ENCODE results near the gene GRHL1.

GRHL1 gene

DNA sequence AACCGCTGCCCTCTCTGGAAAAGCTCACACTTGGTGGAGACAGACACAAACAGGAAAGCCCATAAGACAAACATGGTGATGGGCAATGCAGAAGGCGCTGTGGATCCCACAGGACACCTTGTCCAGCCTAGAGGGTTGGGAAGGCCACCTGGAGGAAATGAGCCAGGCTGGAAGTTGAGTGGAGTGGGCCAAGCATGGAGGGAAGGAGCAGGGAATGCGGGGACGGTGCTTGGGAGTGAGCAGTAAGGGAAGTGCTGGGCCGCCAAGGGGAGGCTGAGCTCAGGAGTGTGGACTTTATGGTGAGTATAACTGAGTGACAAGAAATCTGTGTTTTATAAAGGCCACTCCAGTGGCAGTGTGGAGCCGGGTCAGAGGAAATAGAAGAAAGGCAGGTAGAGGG, 2.8 kb upstream of the GRHL1 start:
- H3K27ac ChIP-seq, result no peak overlapping the region
- DNase-seq (ENCODE audit: low read depth, low spot score), result no peak

DNA sequence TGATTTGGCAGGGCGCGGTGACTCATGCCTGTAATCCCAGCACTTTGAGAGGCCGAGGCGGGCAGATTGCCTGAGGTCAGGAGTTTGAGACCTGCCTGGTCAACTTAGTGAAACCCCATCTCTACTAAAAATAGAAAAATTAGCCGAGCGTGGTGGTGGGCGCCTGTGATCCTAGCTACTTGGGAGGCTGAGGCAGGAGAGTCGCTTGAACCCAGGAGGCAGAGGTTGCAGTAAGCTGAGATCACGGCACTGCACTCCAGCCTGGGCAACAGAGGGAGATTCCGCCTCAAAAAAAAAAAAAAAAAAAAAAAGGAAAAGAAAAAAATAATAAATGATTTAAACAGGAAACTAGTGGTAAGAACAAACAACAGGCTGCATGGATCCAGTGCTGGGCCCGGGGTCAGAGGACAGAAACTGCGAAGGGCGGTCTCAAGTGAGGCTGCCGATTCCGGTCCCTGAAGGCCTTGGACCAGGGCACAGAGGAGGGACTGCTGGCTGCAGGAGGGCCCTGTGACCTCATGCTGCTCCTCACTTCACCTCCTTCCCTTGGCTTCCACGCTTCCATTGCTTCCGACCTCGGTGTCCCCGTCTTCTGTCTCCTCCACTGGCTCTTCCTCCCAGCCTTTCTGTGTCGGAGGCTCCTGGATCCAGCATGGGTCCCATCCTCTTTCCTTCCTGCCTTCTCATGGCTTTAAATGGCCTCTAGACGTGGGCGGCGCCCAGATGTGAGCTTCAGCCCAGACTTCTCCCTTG, 2.1 kb upstream of the GRHL1 start:
- DNase-seq (ENCODE audit: low read depth, low spot score), result no peak
- no peak overlapping the region for H3K27ac ChIP-seq

DNA sequence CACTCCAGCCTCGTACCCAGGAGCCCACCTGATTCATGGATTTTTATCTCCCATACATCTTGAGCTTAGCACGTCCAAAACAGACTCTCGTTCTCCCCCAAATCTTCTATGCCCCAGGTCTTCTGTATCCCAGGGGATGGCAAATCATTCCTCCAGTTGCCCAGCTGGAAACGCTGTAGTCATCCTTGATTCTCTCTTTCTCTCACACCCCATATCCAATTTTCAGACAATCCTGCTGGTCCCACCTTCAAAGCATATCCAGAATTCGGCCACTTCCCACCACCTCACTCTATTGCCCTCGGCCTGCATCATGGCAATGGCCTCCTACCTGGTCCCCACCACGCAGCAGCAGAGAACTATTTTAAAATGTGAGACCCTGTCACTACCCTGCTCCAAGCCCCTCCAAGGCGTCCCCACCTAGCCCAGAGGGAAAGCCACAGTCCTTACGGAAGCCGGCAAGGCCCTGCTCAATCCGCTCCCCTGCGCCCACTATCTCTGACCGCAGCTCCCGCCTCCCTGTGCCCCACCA, 1.4 kb upstream of the GRHL1 start:
- no peak for DNase-seq (ENCODE audit: low read depth, low spot score)
- H3K27ac ChIP-seq, result no peak overlapping the region

DNA sequence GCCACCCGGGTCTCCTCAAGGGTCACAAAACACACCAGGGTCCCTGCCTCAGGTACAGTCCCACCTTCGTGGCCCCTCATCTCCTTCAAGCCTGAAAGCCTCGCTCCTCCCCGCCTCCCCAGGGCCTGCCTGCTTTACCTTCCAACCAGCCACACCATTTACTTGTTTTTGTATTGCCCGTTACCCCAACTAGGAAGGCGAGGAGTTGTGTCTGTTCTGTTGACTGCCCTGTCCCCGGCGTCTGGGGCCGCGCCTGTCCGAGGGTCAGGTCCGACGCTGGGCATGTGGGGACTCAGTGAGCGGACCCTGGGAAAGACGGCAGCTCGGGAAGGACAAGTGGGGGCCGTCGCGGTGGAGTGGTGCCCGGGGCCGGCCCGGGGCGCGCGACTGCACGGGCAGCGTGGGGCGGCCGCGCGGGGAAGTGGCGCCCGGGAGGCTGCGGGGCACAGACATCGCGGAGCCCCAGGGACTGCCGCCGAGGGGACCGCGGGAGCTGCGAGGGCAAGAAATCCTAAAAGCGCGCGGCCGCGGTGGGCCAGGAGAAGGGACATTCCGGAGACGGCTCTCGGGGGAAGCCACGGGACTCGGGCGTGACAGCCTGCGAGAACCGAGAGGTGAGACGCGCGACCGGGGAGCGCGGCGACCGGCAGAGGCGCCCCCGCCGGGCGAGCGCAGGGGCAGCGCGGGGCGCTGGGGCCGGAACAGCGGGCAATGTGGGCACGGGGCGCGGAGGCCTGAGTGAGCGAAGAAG, 797 bp upstream of the GRHL1 start:
- DNase-seq (ENCODE audit: low read depth, low spot score), result no peak
- peak overlapping the region; percentile 57 for H3K27ac ChIP-seq

DNA sequence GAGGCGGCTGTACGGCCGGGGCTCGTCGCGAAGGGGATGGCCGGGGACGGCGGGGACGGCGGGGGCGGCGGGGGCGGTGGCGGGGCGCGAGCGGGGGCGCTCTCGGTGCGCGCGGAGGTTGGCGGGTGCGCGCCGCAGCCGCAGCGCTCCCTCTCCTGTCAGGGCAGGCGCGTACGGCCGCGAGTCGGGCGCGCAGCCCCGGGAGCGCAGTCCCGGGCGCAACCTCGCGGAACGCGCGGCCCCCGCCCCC, 296 bp upstream of the GRHL1 start:
- H3K27ac ChIP-seq, result peak overlapping the region; percentile 57
- no peak for DNase-seq (ENCODE audit: low read depth, low spot score)

DNA sequence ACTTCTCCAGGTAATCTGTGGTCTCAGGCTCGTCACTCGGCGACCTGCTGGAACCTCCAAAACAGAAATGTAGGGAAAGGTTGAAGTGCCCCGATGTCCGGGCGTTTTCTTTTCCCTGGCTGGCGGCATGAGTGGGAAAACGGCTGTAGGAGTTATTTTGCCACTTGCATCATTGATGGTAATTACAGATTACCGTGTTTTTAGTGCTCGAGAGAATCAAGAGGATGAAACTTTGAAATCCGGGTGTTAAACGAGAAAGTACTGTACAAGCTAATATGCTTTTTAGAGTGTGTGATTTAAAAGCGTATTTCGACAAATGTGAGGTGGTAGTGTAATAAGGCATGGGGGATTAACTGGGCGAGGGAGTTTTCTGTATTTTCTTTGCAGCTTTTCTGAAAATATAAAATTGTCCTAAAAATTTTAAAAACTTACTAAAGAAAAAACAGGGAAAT, 819 bp downstream of the GRHL1 start:
- peak overlapping the region; percentile 57 for H3K27ac ChIP-seq
- no peak for DNase-seq (ENCODE audit: low read depth, low spot score)

DNA sequence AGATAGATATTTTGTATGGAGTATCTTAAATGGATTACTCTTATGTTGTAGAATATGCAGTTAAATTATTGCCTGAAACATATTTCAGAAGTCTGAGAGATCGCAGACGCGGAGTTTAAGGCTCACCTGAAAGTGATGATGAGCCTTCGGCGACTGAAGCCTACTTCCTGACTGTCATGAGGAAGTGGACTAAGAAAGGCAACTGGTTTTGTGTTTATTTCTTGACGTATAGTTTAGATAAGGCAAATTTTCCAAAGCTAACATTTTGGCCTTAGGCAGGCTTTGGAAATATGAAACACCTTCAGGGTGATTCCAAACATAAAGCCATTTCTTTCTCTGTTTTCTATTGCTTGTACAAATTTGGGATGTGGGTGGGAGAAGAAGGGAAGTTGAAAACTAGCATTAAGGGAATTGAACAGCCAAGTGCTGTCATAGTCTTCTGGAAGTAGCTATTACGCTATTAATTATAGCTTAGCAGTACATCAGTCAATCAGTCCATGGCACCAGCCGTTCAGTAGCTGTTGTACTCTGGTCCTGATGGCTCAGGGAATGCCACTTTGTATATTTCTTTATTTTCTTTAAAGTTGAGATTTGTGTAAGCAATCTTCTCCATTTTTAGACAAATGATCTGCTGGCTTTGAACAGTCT, 1.5 kb downstream of the GRHL1 start:
- H3K27ac ChIP-seq, result peak overlapping the region; percentile 57
- no peak for DNase-seq (ENCODE audit: low read depth, low spot score)

DNA sequence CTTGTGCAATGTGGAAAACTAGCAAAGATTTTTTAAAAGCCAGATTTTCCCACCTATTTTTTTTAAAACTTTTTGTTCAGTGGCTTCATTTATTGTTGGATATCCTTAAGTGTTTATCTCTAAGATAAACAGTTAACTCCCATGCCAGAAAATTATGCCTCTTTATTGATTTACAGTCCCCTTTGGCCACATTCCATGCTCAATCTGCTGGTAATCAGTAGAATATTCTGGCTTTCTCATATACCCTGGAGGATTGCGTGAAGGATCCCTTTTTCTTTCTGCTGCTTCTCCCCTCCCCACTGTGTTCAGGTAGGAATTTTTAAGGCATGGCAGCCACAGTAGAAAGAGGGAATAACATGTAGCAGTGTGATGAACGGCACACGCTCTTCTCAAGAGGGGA, 2.6 kb downstream of the GRHL1 start:
- no peak overlapping the region for H3K27ac ChIP-seq
- no peak for DNase-seq (ENCODE audit: low read depth, low spot score)

DNA sequence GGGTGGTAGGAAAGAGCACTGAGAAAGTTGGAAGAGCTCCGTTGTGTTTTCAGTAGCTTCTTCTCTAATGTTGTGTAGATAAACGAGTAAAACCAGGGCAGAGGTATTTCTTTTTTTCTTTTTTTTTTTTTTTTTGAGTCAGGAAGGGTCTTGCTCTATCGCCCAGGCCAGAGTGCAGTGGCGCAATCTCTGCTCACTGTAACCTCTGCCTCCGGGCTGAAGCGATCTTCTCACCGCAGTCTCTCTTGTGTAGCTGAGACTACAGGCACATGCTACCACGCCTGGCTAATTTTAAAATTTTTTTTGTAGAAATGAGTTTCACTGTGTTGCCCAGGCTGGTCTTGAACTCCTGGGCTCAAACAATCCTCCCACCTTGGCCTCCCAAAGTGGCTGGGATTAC, 6.6 kb downstream of the GRHL1 start:
- DNase-seq (ENCODE audit: low read depth, low spot score), result no peak
- H3K27ac ChIP-seq, result no peak overlapping the region

DNA sequence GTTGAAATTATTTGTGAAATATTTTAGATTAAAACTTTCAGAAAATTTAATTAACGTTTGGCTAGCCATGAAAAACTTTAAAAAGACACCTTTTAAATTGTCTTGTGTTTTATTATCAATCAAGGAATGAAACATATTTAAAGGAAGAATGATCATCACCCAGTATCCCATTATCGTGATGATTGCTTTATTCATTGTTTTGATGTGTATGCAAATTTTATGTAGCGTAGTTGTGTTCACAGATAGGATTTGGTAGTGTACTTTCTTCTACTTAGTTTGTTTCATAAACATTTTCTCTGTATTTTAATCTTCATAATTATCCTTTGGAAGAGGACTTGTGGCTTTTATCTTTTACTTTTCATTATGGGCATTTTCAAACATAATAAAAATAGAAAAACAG, 7.8 kb downstream of the GRHL1 start:
- no peak for DNase-seq (ENCODE audit: low read depth, low spot score)
- no peak overlapping the region for H3K27ac ChIP-seq

DNA sequence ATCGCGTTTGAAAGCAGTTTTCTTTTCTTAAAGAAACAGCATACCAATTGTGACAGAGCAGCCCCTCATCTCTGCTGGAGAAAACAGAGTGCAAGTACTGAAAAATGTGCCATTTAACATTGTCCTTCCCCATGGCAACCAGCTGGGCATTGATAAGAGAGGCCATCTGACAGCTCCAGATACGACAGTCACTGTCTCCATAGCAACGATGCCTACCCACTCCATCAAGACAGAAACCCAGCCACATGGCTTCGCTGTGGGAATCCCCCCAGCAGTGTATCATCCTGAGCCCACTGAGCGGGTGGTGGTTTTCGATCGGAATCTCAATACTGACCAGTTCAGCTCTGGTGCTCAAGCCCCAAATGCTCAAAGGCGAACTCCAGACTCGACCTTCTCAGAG, 9.5 kb downstream of the GRHL1 start:
- DNase-seq (ENCODE audit: low read depth, low spot score), result no peak
- no peak overlapping the region for H3K27ac ChIP-seq

DNA sequence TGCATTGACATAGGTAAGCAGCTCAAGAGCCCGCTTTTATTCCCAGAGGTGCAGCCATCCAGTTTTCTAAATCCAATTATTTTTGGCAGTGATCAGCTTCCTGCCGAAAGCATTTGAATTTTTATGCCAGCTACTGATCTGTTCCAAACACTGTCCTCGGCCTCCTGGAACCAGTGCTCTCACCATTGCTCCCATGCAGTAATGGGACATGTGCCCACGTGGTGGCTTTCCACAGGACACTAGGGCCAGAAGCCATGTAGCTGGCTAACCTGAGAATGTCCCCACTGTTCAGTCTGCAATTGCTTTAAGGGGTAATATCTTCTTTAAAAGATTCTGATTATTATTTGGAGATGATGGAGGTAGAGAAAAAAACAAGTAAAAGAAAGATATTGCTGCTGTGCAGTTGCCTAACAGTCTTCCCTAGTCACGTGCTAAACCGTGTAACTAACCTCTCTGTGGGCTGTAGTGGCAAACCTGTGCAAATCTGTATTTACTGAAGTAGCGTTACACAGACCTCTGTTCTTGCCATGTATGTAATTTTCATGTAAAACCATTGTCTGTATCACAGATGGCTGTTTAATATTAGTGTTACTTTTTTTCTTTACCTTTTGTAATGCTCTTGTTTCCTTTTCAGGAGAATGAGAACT, 13.0 kb downstream of the GRHL1 start:
- H3K27ac ChIP-seq, result no peak overlapping the region
- no peak for DNase-seq (ENCODE audit: low read depth, low spot score)

DNA sequence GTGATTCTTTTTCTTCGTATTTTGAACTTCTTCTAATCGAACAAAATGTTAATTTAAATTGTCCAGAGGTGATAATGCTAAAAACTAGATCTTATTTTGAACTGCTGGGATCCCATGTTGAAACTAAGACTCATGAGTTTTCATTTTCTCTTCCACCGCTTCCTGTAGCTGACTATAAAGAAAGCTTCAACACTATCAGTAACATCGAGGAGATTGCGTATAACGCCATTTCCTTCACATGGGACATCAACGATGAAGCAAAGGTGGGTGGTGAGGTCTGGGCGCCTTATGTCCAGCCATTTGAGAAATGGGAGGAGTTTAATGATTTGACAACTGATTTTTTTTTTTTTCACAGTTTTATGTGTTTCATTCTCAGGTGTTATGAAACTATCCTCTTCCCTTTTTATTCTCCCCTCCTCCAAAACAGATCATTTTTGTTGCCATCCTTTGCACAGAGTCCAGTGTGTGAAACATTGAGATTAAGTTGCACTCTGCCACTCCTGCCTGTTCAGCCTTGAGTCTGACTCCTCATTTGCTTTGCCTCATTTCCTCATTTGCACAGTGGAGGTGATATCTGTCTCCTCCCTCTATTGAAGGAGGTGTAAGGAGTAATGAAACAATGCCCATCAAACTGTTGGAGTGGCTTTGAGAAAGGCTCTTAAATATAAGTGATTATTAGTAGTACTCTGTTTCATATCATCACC, 13.8 kb downstream of the GRHL1 start:
- no peak for DNase-seq (ENCODE audit: low read depth, low spot score)
- no peak overlapping the region for H3K27ac ChIP-seq

DNA sequence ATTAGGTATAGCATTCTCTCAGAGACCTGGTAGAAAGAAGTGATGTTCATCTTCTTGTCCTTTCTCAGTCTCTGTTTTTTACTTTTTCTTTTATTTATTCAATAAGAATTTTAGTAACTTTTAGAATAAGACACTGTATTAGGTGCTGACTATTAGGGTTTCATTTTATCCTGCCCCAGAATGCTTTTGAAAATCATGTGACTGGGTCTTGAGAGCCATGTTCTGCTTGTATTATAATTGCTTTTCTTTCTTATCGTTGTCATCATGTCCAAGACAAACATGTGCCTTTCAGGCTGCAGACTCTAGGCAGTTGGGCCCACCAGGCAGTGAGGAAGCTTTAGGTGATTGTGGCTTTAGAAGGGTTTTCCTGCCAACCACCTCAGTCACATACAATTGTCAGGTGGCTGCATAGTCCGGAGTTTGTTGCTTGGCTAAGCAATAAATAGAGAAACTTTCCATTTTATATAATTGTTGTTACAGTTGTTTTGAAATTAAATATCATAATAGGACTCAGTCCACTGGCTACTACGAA, 15.1 kb downstream of the GRHL1 start:
- H3K27ac ChIP-seq, result peak overlapping the region; percentile 11
- no peak for DNase-seq (ENCODE audit: low read depth, low spot score)

DNA sequence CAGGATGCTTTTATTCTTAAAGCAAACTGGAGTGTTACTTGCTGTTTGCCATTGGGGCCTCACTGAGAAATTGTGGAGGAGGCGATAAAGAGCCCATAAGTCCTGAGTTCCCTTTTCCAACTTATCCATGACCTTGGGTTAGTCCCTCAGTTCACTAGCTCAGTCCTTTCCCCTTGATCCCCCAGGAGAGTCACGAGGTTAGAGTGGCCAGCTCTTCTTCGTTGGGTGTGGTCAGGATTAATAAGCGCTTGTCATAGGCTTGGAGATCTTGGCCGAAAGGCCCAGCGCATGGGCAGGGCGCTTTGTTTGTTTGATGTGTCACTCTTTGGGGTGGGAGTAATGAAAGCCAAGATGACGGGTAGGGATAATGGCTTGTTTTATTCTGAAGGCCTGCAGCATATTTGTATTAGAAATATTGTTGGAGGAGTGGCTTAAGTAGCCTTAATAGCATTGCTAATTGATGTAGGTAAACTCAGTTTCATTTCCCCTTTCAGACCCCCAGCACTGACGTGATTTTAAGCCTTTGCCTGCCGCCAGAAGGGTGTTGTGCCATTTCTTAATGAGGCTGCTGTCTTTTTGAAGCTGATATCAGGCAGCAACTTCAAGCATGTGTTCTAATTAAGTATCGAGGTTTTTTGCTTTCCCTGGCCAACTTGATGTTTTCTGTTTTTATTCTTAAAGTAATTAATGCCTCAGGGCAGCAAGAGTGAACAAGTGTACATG, 15.7 kb downstream of the GRHL1 start:
- peak overlapping the region; percentile 11 for H3K27ac ChIP-seq
- no peak for DNase-seq (ENCODE audit: low read depth, low spot score)

DNA sequence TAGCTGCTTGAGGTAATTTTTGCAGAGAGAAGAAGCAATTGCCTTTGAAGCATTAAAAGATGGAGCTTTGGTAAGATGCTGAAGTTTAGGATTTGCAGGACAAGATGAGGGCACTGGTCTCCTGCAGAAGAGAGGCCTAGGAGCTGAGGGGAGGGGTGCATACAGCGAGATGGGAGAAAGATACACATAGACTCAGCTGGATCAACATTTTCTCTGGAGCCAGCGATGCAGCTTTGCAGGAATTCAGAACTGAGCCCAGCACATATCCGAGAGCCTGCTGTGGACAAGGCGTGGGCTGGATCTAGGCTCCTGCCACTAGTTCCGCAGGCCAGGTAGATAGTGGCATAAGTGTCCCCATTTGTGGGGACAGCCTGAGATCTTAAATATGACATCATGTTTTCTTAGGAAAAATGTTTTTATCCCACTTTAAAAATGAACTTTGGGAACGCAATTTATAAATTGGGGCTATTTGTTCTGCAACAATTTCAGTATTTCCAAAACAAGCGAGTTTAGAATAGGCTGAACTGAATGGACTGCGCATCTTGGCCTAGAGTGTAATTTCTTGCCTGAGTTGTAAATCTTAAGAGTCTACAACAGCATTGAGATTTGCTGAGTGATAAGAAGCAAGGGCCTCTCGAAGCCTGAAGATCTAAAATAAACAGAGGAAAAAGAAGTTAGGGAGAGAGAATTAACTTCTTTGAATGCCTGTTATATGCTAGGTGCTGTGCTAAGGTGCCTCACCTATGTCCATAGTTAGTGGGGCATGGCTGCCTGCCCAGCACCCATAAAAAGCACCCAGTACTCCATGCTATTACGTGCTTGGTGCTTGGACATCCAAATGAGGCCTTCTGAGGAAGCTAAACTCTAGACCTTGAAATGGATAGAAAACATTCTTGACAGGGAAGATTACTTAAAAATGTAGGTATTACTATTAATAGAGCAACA, 17.3 kb downstream of the GRHL1 start:
- no peak overlapping the region for H3K27ac ChIP-seq
- no peak for DNase-seq (ENCODE audit: low read depth, low spot score)

DNA sequence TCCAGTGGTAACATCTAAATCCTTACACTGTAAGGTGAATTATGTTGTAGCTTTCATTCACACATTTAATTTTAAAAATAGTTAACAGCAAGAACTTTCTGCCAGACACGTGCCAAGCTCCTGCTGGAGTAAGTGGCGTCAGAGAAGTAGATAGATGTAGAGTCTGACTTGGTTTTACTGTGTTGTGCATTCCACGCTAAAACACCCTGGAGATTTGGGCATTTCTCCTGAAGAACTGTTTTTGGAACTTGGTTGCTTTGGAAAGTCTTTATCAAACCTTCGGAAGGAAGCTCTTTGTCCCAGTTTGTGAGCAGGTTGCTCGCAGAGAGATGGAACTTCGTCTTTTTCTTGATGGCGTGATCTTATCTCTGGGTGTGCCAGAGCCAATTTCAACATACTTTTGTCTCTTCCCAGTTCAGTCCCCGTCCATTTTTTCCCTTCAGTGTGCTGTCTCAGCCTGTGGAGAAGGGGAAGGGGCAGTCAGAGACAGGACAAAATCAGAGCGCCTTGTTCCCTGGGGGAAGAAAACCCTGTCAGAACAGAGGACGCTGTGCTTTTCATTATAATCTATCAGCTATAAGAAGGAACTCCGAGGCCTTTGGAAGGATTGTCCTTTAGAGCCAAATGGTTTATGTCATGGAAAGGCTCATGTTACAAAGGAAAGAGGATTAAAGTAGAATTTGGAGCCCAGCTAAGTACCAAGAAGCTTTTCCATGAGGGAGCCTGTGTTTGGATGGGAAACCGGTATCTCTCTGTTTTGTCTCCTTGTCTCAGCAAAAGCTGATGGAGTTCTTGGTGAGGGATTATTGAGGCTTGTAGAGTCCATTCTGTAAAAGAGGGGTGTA, 18.9 kb downstream of the GRHL1 start:
- peak overlapping the region; percentile 61 for H3K27ac ChIP-seq
- DNase-seq (ENCODE audit: low read depth, low spot score), result no peak
